SK-N-SH treated with all-trans-retinoic acid at 6 μM for 48 hours (cell line): Measurements from ENCODE around the gene C10orf95.

Experiments used
- ATAC-seq: fragments of 200-7000 bp; cut with Tn5 transposase; 3 replicates; pipeline ENCODE4 v1.9.1; 2020; ENCODE audit warnings: mild to moderate bottlenecking, moderate library complexity
- ARNTL ChIP-seq: fragments of 450-650 bp; formaldehyde crosslinking; IDR thresholded peaks from 2 replicates; pipeline ENCODE4 v1.5.0; 2020; ENCODE audit warnings: low read depth, mild to moderate bottlenecking, moderate library complexity, borderline replicate concordance
- BACH2 ChIP-seq: fragments of 250-450 bp; sonication (Bioruptor Pico); IDR thresholded peaks from 2 replicates; pipeline ENCODE4 v1.9.0; 2021; ENCODE audit warnings: mild to moderate bottlenecking, borderline replicate concordance
- CSDC2 ChIP-seq: fragments of 250-450 bp; sonication (Bioruptor Pico); IDR thresholded peaks from 2 replicates; pipeline ENCODE4 v1.5.0; 2020; ENCODE audit warnings: mild to moderate bottlenecking, moderate library complexity
- ESRRG ChIP-seq: fragments of 250-450 bp; sonication (Bioruptor Pico); IDR thresholded peaks from 2 replicates; pipeline ENCODE4 v1.6.1; 2021; ENCODE audit warnings: mild to moderate bottlenecking
- GLIS3 ChIP-seq: fragments of 250-450 bp; sonication (Bioruptor Pico); IDR thresholded peaks from 2 replicates; pipeline ENCODE4 v1.5.0; 2020; ENCODE audit warnings: mild to moderate bottlenecking, moderate library complexity
- ISL1 ChIP-seq: fragments of 250-450 bp; sonication (Bioruptor Pico); IDR thresholded peaks from 2 replicates; pipeline ENCODE4 v2.1.2; 2022; ENCODE audit warnings: mild to moderate bottlenecking, moderate library complexity
- OSR1 ChIP-seq: fragments of 250-450 bp; sonication (Bioruptor Pico); IDR thresholded peaks from 2 replicates; pipeline ENCODE4 v1.8.0; 2022; ENCODE audit warnings: moderate library complexity, mild to moderate bottlenecking, inconsistent platforms
- RARB ChIP-seq: fragments of 250-450 bp; sonication (Bioruptor Pico); IDR thresholded peaks from 2 replicates; pipeline ENCODE4 v1.8.0; 2021; ENCODE audit warnings: mild to moderate bottlenecking, moderate library complexity
- SNAI2 ChIP-seq: fragments of 250-450 bp; sonication (Bioruptor Pico); IDR thresholded peaks from 2 replicates; pipeline ENCODE4 v1.5.0; 2020; ENCODE audit warnings: mild to moderate bottlenecking, moderate library complexity
- TOX ChIP-seq: fragments of 250-450 bp; sonication (Bioruptor Pico); IDR thresholded peaks from 2 replicates; pipeline ENCODE4 v1.8.0; 2021; ENCODE audit warnings: mild to moderate bottlenecking, moderate library complexity, borderline replicate concordance
- ZC3H10 ChIP-seq: fragments of 250-450 bp; sonication (Bioruptor Pico); IDR thresholded peaks from 2 replicates; pipeline ENCODE4 v1.5.1; 2021; ENCODE audit warnings: mild to moderate bottlenecking, moderate library complexity
- ZFP3 ChIP-seq: fragments of 250-450 bp; sonication (Bioruptor Pico); IDR thresholded peaks from 2 replicates; pipeline ENCODE4 v1.5.0; 2020; ENCODE audit warnings: mild to moderate bottlenecking, moderate library complexity
- ZNF565 ChIP-seq: fragments of 450-650 bp; formaldehyde crosslinking; conservative IDR thresholded peaks from 2 replicates; pipeline ENCODE4 v1.5.0; 2020; ENCODE audit warnings: low read depth, mild to moderate bottlenecking, moderate library complexity
- ZNF8 ChIP-seq: fragments of 450-650 bp; formaldehyde crosslinking; IDR thresholded peaks from 2 replicates; pipeline ENCODE4 v1.5.0; 2020; ENCODE audit warnings: mild to moderate bottlenecking, moderate library complexity
- TF ChIP-seq, protein P1 (sequence below): fragments of 250-450 bp; sonication (Bioruptor Pico); IDR thresholded peaks from 2 replicates; pipeline ENCODE4 v1.5.1; 2020; ENCODE audit warnings: low read depth, mild to moderate bottlenecking, moderate library complexity
- TF ChIP-seq, protein P2 (sequence below): fragments of 250-450 bp; sonication (Bioruptor Pico); IDR thresholded peaks from 2 replicates; pipeline ENCODE4 v1.5.1; 2021; ENCODE audit warnings: mild to moderate bottlenecking, moderate library complexity
- TF ChIP-seq, protein P3 (sequence below): fragments of 250-450 bp; sonication (Bioruptor Pico); IDR thresholded peaks from 2 replicates; pipeline ENCODE4 v1.8.0; 2021; ENCODE audit warnings: low read depth, mild to moderate bottlenecking, moderate library complexity, borderline replicate concordance
- TF ChIP-seq, protein P4 (sequence below): fragments of 250-450 bp; sonication (Bioruptor Pico); IDR thresholded peaks from 2 replicates; pipeline ENCODE4 v1.5.0; 2020; ENCODE audit warnings: mild to moderate bottlenecking, moderate library complexity
- TF ChIP-seq, protein P5 (sequence below): fragments of 250-450 bp; sonication (Bioruptor Pico); IDR thresholded peaks from 2 replicates; pipeline ENCODE4 v1.8.0; 2020; ENCODE audit warnings: mild to moderate bottlenecking, moderate library complexity, borderline replicate concordance

The C10orf95 gene

DNA sequence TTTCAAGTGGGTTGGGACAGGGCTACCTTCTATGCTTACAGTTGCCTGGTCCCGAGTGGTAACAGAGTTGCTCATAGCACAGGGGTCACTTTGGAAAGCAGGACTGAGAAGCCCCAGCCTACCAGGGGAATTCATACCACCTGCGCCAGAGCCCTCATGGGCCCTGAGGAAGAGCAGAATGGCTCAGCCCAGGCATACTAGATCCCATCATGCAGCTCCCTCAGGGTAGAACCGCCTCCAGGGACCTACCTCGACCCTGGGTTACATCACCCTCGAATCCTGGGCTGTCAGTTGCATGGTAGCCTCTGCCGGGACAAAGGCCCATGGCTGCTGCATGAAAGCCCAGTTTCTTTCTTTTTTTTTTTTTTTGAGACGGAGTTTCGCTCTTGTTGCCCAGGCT is 21.9 kb downstream of the C10orf95 start:
- TF ChIP-seq ZNF8 (CRISPR knock-in tag) (no peak), ESRRG (CRISPR knock-in tag) (no peak), OSR1 (CRISPR knock-in tag) (no peak)
- TF ChIP-seq, protein P1, sequence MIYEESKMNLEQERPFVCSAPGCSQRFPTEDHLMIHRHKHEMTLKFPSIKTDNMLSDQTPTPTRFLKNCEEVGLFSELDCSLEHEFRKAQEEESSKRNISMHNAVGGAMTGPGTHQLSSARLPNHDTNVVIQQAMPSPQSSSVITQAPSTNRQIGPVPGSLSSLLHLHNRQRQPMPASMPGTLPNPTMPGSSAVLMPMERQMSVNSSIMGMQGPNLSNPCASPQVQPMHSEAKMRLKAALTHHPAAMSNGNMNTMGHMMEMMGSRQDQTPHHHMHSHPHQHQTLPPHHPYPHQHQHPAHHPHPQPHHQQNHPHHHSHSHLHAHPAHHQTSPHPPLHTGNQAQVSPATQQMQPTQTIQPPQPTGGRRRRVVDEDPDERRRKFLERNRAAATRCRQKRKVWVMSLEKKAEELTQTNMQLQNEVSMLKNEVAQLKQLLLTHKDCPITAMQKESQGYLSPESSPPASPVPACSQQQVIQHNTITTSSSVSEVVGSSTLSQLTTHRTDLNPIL (CRISPR knock-in tag): no peak
- TF ChIP-seq, protein P2, sequence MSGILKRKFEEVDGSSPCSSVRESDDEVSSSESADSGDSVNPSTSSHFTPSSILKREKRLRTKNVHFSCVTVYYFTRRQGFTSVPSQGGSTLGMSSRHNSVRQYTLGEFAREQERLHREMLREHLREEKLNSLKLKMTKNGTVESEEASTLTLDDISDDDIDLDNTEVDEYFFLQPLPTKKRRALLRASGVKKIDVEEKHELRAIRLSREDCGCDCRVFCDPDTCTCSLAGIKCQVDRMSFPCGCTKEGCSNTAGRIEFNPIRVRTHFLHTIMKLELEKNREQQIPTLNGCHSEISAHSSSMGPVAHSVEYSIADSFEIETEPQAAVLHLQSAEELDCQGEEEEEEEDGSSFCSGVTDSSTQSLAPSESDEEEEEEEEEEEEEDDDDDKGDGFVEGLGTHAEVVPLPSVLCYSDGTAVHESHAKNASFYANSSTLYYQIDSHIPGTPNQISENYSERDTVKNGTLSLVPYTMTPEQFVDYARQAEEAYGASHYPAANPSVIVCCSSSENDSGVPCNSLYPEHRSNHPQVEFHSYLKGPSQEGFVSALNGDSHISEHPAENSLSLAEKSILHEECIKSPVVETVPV (CRISPR knock-in tag): no peak
- ATAC-seq: no peak

DNA sequence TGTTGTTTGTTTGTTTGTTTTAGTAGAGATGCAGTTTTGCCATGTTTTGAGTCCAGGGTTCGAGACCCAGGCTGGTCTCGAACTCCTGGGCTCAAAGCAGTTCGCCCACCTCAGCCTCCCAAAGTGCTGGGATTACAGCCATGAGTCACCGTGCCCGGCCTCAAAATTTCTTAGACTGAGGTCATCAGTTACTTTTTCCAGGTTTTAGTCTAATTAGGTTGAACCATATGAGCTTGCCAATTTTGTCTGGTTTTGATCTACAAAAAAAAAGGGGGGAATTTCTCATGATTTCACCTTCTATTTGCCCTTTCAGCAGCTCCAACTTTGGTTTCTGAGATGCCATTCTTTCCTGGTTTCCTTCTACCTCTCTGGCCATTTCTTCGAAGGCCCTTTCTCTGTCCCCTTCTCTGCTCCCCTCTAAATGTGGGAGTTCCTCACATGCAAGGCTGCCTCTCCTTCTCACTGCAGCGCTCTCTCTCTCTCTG is 24.5 kb downstream of the C10orf95 start:
- TF ChIP-seq, protein P1 (CRISPR knock-in tag): no peak
- TF ChIP-seq ZFP3 (CRISPR knock-in tag): no peak
- TF ChIP-seq, protein P3, sequence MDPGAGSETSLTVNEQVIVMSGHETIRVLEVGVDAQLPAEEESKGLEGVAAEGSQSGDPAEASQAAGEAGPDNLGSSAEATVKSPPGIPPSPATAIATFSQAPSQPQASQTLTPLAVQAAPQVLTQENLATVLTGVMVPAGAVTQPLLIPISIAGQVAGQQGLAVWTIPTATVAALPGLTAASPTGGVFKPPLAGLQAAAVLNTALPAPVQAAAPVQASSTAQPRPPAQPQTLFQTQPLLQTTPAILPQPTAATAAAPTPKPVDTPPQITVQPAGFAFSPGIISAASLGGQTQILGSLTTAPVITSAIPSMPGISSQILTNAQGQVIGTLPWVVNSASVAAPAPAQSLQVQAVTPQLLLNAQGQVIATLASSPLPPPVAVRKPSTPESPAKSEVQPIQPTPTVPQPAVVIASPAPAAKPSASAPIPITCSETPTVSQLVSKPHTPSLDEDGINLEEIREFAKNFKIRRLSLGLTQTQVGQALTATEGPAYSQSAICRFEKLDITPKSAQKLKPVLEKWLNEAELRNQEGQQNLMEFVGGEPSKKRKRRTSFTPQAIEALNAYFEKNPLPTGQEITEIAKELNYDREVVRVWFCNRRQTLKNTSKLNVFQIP (CRISPR knock-in tag): no peak
- no peak for TF ChIP-seq BACH2 (CRISPR knock-in tag)
- TF ChIP-seq ARNTL (CRISPR knock-in tag): no peak
- TF ChIP-seq ZNF565 (CRISPR knock-in tag): no peak
- no peak for TF ChIP-seq RARB
- TF ChIP-seq, protein P2 (CRISPR knock-in tag): no peak
- TF ChIP-seq, protein P4, sequence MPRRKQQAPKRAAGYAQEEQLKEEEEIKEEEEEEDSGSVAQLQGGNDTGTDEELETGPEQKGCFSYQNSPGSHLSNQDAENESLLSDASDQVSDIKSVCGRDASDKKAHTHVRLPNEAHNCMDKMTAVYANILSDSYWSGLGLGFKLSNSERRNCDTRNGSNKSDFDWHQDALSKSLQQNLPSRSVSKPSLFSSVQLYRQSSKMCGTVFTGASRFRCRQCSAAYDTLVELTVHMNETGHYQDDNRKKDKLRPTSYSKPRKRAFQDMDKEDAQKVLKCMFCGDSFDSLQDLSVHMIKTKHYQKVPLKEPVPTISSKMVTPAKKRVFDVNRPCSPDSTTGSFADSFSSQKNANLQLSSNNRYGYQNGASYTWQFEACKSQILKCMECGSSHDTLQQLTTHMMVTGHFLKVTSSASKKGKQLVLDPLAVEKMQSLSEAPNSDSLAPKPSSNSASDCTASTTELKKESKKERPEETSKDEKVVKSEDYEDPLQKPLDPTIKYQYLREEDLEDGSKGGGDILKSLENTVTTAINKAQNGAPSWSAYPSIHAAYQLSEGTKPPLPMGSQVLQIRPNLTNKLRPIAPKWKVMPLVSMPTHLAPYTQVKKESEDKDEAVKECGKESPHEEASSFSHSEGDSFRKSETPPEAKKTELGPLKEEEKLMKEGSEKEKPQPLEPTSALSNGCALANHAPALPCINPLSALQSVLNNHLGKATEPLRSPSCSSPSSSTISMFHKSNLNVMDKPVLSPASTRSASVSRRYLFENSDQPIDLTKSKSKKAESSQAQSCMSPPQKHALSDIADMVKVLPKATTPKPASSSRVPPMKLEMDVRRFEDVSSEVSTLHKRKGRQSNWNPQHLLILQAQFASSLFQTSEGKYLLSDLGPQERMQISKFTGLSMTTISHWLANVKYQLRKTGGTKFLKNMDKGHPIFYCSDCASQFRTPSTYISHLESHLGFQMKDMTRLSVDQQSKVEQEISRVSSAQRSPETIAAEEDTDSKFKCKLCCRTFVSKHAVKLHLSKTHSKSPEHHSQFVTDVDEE (CRISPR knock-in tag): no peak
- TF ChIP-seq ZC3H10 (CRISPR knock-in tag): no peak
- TF ChIP-seq ZNF8 (CRISPR knock-in tag): no peak
- no peak for TF ChIP-seq CSDC2 (CRISPR knock-in tag)
- ATAC-seq: no peak

DNA sequence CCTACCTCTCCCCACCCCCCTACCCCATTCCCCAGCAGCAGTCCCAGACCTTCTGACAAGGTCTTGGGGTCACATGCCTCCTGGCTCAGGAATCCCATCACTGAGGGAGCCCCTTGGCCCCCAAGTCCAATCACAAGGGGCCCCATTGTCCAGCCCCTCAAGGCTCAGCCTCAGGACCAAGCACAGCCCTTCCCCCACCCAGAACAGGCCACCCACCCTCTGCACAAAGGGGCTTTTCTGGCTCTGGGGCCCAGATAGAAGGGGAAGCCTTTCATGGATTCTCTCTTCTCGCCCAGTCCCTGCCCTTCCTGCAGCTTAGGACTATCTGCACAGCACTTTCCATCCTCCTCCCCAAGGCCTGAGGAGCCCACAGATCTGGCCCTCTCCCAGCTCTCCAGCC is 25.9 kb downstream of the C10orf95 start:
- no peak for ATAC-seq
- TF ChIP-seq RARB (no peak), TOX (CRISPR knock-in tag) (no peak), SNAI2 (CRISPR knock-in tag) (no peak), ZNF8 (CRISPR knock-in tag) (no peak), GLIS3 (CRISPR knock-in tag) (no peak), ZFP3 (CRISPR knock-in tag) (no peak), ESRRG (CRISPR knock-in tag) (no peak), ZNF565 (CRISPR knock-in tag) (no peak), ISL1 (no peak), ARNTL (CRISPR knock-in tag) (no peak)
- TF ChIP-seq, protein P5, sequence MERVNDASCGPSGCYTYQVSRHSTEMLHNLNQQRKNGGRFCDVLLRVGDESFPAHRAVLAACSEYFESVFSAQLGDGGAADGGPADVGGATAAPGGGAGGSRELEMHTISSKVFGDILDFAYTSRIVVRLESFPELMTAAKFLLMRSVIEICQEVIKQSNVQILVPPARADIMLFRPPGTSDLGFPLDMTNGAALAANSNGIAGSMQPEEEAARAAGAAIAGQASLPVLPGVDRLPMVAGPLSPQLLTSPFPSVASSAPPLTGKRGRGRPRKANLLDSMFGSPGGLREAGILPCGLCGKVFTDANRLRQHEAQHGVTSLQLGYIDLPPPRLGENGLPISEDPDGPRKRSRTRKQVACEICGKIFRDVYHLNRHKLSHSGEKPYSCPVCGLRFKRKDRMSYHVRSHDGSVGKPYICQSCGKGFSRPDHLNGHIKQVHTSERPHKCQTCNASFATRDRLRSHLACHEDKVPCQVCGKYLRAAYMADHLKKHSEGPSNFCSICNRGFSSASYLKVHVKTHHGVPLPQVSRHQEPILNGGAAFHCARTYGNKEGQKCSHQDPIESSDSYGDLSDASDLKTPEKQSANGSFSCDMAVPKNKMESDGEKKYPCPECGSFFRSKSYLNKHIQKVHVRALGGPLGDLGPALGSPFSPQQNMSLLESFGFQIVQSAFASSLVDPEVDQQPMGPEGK: no peak
- TF ChIP-seq, protein P3 (CRISPR knock-in tag): no peak
- TF ChIP-seq, protein P1 (CRISPR knock-in tag): no peak
- TF ChIP-seq, protein P2 (CRISPR knock-in tag): no peak
